Vagina (tissue), 2 donors: ENCODE results near the gene PDE4D.

Source experiments
- POLR2AphosphoS5 ChIP-seq, 2 donors: sonication (generic); formaldehyde crosslinking; IDR thresholded peaks; one replicate each; pipeline ENCODE4 v1.9.0; 2017; ENCODE audit warnings: antibody characterized with exemption in 2 of 2, mild to moderate bottlenecking in 2 of 2, low read depth in 1 of 2; ENCODE audit not compliant: insufficient read depth in 1 of 2
- TF ChIP-seq, protein P1 (sequence below), 3 experiments: fragments of 450-650 bp in 2 of 3; fragments of 200-600 bp in 1 of 3; sonication (generic) in 1 of 3; IDR thresholded peaks; one replicate each; pipeline ENCODE4 v1.5.1; 2017 to 2019; ENCODE audit warnings: antibody characterized with exemption in 3 of 3, mild to moderate bottlenecking in 2 of 3, moderate library complexity in 2 of 3

- TF ChIP-seq POLR2AphosphoS5 (IDR thresholded peaks at IDR 0.05; ENCODE audit: insufficient read depth in 1 of 2, low read depth in 1 of 2), result no peak
- TF ChIP-seq, protein P1, sequence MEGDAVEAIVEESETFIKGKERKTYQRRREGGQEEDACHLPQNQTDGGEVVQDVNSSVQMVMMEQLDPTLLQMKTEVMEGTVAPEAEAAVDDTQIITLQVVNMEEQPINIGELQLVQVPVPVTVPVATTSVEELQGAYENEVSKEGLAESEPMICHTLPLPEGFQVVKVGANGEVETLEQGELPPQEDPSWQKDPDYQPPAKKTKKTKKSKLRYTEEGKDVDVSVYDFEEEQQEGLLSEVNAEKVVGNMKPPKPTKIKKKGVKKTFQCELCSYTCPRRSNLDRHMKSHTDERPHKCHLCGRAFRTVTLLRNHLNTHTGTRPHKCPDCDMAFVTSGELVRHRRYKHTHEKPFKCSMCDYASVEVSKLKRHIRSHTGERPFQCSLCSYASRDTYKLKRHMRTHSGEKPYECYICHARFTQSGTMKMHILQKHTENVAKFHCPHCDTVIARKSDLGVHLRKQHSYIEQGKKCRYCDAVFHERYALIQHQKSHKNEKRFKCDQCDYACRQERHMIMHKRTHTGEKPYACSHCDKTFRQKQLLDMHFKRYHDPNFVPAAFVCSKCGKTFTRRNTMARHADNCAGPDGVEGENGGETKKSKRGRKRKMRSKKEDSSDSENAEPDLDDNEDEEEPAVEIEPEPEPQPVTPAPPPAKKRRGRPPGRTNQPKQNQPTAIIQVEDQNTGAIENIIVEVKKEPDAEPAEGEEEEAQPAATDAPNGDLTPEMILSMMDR (IDR thresholded peaks at IDR 0.05), result no peak
Measured at GRCh38 chr5:58986281-58986680, 907.2 kb downstream of the PDE4D start.
